GM18499 (cell line): ENCODE measurements around the gene DCDC1.
"Not testable (repeated sequence)": the region's sequence is repeated elsewhere in the genome, so short reads cannot be mapped to it uniquely, and the experiment has no call there.

ENCODE experiments used
- ATAC-seq: cut with Tn5 transposase; IDR thresholded peaks from one replicate; pipeline ENCODE4 v1.9.1; 2021; ENCODE audit warnings: moderate number of reproducible peaks; ENCODE audit not compliant: insufficient read depth, unreplicated experiment

The DCDC1 gene

GRCh38 chr11:31005202-31005601 lies 364.3 kb downstream of the DCDC1 start:
- no peak for ATAC-seq

DNA sequence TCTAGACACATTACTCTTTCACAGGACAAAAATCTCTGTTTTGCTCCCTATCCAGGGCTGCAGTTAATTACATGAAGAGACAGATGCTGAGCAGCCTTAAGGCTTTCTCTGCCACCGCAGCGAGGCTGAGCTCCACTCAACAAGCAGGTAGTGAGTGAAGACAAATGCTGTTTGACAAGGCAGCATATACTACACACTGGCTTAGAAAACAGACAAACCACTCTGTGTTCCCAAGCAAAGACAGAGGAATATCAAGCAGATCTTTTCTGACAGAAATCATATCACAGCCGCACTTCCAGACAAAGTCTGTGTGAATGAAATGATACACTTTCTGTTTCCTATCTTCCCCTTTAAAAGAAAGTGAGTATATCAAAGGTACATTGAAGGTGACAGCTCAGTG lies 368.1 kb downstream of the DCDC1 start:
- no peak for ATAC-seq

DNA sequence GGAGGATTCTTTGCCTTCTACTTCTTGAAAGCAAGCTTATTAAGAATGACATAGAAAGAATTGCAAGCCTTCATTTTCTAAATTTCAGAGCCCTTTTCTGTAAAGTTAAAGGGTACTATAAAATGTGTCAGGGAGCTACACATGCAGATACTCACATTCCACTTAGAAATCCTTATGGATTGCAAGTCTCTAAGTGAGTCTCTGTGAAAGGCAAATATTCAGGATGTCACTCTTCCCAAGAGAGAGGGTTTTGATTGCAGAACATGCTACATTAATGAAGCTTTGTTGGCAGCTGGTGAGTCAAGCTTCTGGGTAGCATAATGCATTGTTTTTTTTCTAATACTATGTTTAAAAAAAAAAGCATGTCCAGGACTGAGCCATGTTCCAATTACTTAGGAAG lies 369.2 kb downstream of the DCDC1 start:
- ATAC-seq: no peak

DNA sequence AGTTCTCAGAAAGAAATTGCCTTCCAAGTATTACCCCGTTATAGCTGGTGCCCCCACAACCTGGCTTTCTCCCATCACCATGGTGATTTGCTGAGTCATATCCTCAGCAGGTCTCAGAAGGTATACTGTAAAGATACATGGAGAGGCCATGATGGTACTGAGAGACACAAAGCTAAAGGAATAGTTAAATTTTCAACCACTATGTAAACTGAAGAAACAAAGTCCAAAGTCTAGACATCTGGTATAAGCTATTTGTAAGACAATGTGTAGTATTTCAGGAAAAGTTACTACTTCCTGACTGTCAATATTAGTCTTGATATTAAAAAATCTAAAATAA lies 377.1 kb downstream of the DCDC1 start:
- ATAC-seq: no peak

- no peak for ATAC-seq
Measured at GRCh38 chr11:30991802-30992512, 377.6 kb downstream of the DCDC1 start.

GRCh38 chr11:30991376-30991775 lies 378.2 kb downstream of the DCDC1 start:
- ATAC-seq: no peak

GRCh38 chr11:30990625-30991296 lies 378.8 kb downstream of the DCDC1 start:
- no peak for ATAC-seq

DNA sequence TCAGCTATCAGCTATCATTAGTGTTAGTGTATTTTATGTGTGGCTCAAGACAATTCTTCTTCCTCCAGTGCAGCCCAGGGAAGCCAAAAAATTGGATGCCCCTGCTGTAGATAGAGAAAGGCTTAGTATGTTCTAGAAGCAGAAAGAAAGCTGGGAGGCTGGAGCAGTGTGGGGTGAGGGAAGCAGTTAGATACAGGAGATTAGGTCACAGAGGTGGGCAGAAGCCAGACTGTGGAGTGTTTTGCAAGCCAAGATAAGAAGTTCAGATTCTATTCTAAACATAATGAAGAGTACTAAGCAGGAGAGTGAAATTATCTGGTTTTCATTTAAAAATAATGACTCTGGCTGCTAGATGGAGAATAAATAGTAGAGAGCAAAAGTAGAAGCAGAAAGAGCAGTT lies 381.7 kb downstream of the DCDC1 start:
- no peak for ATAC-seq

DNA sequence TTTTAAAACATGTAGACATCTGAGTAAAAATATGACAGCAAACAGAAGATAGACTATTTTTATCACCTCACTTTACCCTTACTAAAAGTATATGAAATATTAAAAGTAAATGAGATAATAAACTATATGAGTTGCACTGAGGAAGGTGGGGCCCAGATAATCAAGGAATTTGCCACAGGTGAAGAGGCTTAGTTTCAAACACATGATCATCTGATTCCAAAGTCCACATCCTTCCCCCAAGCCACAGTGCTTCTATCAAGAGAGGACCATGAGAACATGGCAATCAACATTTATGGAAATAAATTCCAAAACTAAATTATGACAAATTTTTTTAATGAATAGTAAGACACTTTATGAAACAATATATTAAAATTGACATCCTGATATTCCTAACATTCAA lies 384.0 kb downstream of the DCDC1 start:
- ATAC-seq: no peak

- ATAC-seq: no peak
Measured at GRCh38 chr11:30984827-30985226, 384.7 kb downstream of the DCDC1 start.

GRCh38 chr11:30984442-30984816 lies 385.1 kb downstream of the DCDC1 start:
- no peak for ATAC-seq

DNA sequence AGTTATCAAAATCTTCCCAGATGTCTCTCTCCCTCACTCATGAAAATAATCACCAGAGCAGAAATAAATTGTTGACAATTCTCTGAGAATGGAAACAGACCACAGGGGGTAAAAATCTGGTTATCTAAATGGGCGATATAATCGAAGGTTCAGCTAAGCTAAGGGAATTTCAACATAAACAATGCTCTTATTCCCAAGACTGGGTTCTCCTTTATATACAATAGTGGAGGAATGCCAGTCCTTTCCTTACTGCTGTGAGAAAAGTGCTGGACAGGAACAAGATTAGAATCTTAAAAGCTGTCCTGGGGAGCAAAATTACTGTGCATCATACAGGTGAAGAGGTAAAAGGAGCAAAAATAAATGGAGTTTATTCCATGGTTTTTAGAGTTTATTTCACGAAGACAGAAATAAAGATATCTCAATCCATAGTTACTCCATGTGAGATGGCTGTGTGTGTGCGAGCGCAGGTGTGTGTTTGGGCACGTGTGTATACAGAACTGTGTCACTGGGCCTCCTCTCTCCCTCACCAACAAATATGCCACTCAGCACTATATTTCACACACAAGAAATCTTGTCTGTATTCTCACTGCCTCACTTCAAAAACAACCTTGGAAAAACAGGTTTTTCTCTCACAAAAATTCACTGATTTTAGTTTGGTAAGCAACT lies 385.6 kb downstream of the DCDC1 start:
- no peak for ATAC-seq

DNA sequence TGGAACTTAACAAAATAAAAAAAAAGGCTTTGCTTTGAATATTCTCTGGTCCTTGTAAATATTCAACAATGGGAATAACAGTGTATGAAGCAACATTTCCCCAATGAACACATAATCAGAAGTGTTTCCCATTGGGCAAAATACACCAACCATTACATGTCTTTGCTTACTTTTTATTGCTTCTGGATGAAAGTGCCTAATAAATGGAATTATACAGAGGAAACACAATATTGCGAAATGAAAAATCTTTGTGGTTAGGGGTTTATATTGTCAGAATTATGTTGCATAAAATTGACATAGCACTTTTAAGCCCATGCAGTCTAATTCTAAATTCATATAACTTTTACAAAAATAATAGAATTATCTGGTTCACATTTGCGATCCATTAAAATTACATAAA lies 386.4 kb downstream of the DCDC1 start:
- no peak for ATAC-seq

- no peak for ATAC-seq
Measured at GRCh38 chr11:30967579-30967978, 402.0 kb downstream of the DCDC1 start.

DNA sequence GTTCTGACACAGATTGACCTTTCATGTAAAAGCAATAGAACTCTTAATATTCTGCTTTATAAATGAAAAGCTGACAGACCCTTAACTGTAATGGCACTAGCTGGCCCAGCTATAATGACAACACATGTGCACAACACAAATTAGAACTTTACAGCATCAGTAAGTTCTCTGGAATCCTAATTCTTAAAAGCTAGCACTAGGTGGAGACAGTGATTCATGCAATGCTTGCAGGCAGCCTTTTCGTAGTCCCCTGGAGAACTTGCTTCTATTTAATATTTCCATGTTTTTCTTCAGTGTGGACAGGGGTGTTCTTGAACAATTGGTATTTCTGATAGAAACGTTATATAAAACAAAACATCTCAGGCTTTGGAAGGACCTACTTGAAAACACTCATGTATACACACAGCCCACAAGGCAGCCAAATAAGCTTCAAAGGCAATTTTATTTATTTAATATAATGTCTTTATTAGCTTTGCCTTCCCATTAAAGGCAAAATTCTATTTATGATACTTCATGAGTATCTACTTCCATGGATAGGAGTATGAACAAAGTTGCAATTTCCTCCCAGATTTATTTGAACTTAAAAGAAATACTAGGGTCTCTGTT lies 409.0 kb downstream of the DCDC1 start:
- ATAC-seq: no peak

- no peak for ATAC-seq
Measured at GRCh38 chr11:30956751-30957150, 412.8 kb downstream of the DCDC1 start.

- ATAC-seq: no peak
Measured at GRCh38 chr11:30949838-30950237, 419.7 kb downstream of the DCDC1 start.

- not testable (repeated sequence) for ATAC-seq
Measured at GRCh38 chr11:30947715-30948114, 421.8 kb downstream of the DCDC1 start.

GRCh38 chr11:30938810-30939209 lies 430.7 kb downstream of the DCDC1 start:
- ATAC-seq: no peak

GRCh38 chr11:30938171-30938570 lies 431.4 kb downstream of the DCDC1 start:
- ATAC-seq: no peak

- ATAC-seq: no peak
Measured at GRCh38 chr11:30936491-30936890, 433.0 kb downstream of the DCDC1 start.
